ENCODE measurements around the gene SLC39A12.

DNA sequence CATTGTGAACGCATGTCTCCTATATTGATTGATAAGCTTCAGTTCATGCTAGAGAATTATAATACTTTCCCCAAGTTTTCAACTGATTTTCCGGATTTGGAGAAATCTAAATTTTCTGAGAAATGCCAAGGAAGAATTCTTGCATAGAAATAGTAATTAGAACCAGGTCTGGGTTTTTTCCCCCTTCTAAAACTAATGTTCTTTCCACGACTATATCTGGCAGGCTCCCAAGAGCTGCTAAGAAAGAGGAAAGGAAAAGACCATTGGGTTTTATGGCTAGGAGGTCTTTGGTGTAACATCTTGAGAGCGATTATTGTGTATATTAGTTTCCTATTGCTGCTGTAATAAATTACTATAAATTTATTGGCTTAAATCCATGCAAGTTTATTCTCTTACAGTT is 116.7 kb downstream of the SLC39A12 start:
- no peak for TF ChIP-seq POLR2A (IDR thresholded peaks at IDR 0.05)
- TF ChIP-seq, protein P1, sequence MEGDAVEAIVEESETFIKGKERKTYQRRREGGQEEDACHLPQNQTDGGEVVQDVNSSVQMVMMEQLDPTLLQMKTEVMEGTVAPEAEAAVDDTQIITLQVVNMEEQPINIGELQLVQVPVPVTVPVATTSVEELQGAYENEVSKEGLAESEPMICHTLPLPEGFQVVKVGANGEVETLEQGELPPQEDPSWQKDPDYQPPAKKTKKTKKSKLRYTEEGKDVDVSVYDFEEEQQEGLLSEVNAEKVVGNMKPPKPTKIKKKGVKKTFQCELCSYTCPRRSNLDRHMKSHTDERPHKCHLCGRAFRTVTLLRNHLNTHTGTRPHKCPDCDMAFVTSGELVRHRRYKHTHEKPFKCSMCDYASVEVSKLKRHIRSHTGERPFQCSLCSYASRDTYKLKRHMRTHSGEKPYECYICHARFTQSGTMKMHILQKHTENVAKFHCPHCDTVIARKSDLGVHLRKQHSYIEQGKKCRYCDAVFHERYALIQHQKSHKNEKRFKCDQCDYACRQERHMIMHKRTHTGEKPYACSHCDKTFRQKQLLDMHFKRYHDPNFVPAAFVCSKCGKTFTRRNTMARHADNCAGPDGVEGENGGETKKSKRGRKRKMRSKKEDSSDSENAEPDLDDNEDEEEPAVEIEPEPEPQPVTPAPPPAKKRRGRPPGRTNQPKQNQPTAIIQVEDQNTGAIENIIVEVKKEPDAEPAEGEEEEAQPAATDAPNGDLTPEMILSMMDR (IDR thresholded peaks at IDR 0.05) = no peak

Measured in esophagus squamous epithelium (tissue), 4 donors.